Measurements from ENCODE around the gene TRIM43. TPM values are rescaled to one million over a fixed set of nuclear protein-coding genes. Genes with fewer than 3 reads are reported as not detected.
"Not testable (repeated sequence)": the region's sequence is repeated elsewhere in the genome, so short reads cannot be mapped to it uniquely, and the experiment has no call there.

TRIM43 gene
- total and polyA plus RNA-seq, 5 experiments from 2014 or later = not detected

GRCh38 chr2:95602146-95602545 is 10.3 kb downstream of the TRIM43 start:
- H3K4me3 Mint-ChIP-seq, ATAC-seq, H3K27ac Mint-ChIP-seq, H3K27me3 Mint-ChIP-seq, H3K4me1 Mint-ChIP-seq, POLR2A ChIA-PET, H3K9me3 Mint-ChIP-seq, H3K36me3 Mint-ChIP-seq, DNase-seq: not testable (repeated sequence)

GRCh38 chr2:95608356-95608755 is 16.6 kb downstream of the TRIM43 start:
- H3K27ac Mint-ChIP-seq, H3K27me3 Mint-ChIP-seq, POLR2A ChIA-PET, H3K4me3 Mint-ChIP-seq, H3K36me3 Mint-ChIP-seq, H3K4me1 Mint-ChIP-seq, ATAC-seq, DNase-seq, H3K9me3 Mint-ChIP-seq: not testable (repeated sequence)

- POLR2A ChIA-PET, H3K27ac Mint-ChIP-seq, DNase-seq, ATAC-seq, H3K4me3 Mint-ChIP-seq, H3K9me3 Mint-ChIP-seq, H3K36me3 Mint-ChIP-seq, H3K4me1 Mint-ChIP-seq, H3K27me3 Mint-ChIP-seq: not testable (repeated sequence)
Measured at GRCh38 chr2:95609764-95610163, 18.0 kb downstream of the TRIM43 start.

GRCh38 chr2:95613048-95613447 is 21.2 kb downstream of the TRIM43 start:
- H3K36me3 Mint-ChIP-seq, POLR2A ChIA-PET, H3K4me3 Mint-ChIP-seq, H3K27me3 Mint-ChIP-seq, DNase-seq, H3K9me3 Mint-ChIP-seq, H3K27ac Mint-ChIP-seq, H3K4me1 Mint-ChIP-seq, ATAC-seq: not testable (repeated sequence)

- ATAC-seq, DNase-seq, H3K4me1 Mint-ChIP-seq, H3K27ac Mint-ChIP-seq, H3K36me3 Mint-ChIP-seq, H3K9me3 Mint-ChIP-seq, H3K27me3 Mint-ChIP-seq, H3K4me3 Mint-ChIP-seq, POLR2A ChIA-PET: not testable (repeated sequence)
Measured at GRCh38 chr2:95622728-95623127, 30.9 kb downstream of the TRIM43 start.

- POLR2A ChIA-PET, H3K4me1 Mint-ChIP-seq, H3K27me3 Mint-ChIP-seq, H3K36me3 Mint-ChIP-seq, H3K27ac Mint-ChIP-seq, DNase-seq, H3K9me3 Mint-ChIP-seq, ATAC-seq, H3K4me3 Mint-ChIP-seq: not testable (repeated sequence)
Measured at GRCh38 chr2:95630987-95631386, 39.2 kb downstream of the TRIM43 start.

- H3K4me3 Mint-ChIP-seq, DNase-seq, H3K36me3 Mint-ChIP-seq, ATAC-seq, H3K27me3 Mint-ChIP-seq, H3K9me3 Mint-ChIP-seq, POLR2A ChIA-PET, H3K27ac Mint-ChIP-seq, H3K4me1 Mint-ChIP-seq: not testable (repeated sequence)
Measured at GRCh38 chr2:95633626-95634259, 41.9 kb downstream of the TRIM43 start.

GRCh38 chr2:95640515-95641288 is 48.9 kb downstream of the TRIM43 start:
- ATAC-seq, DNase-seq, H3K4me3 Mint-ChIP-seq, POLR2A ChIA-PET, H3K27me3 Mint-ChIP-seq, H3K4me1 Mint-ChIP-seq, H3K9me3 Mint-ChIP-seq, H3K36me3 Mint-ChIP-seq, H3K27ac Mint-ChIP-seq: not testable (repeated sequence)

- H3K36me3 Mint-ChIP-seq, POLR2A ChIA-PET, H3K27me3 Mint-ChIP-seq, H3K9me3 Mint-ChIP-seq, H3K27ac Mint-ChIP-seq, ATAC-seq, H3K4me3 Mint-ChIP-seq, H3K4me1 Mint-ChIP-seq, DNase-seq: not testable (repeated sequence)
Measured at GRCh38 chr2:95641289-95641575, 49.4 kb downstream of the TRIM43 start.

- H3K4me1 Mint-ChIP-seq, H3K4me3 Mint-ChIP-seq, DNase-seq, H3K27ac Mint-ChIP-seq, H3K36me3 Mint-ChIP-seq, H3K9me3 Mint-ChIP-seq, POLR2A ChIA-PET, H3K27me3 Mint-ChIP-seq, ATAC-seq: not testable (repeated sequence)
Measured at GRCh38 chr2:95641787-95642186, 50.0 kb downstream of the TRIM43 start.

GRCh38 chr2:95642360-95642759 is 50.6 kb downstream of the TRIM43 start:
- H3K4me3 Mint-ChIP-seq, POLR2A ChIA-PET, H3K27ac Mint-ChIP-seq, H3K4me1 Mint-ChIP-seq, H3K27me3 Mint-ChIP-seq, H3K9me3 Mint-ChIP-seq, H3K36me3 Mint-ChIP-seq, ATAC-seq, DNase-seq: not testable (repeated sequence)

- H3K4me1 Mint-ChIP-seq, ATAC-seq, H3K36me3 Mint-ChIP-seq, H3K27me3 Mint-ChIP-seq, H3K4me3 Mint-ChIP-seq, H3K27ac Mint-ChIP-seq, POLR2A ChIA-PET, H3K9me3 Mint-ChIP-seq, DNase-seq: not testable (repeated sequence)
Measured at GRCh38 chr2:95642951-95643350, 51.1 kb downstream of the TRIM43 start.

GRCh38 chr2:95645312-95645711 is 53.5 kb downstream of the TRIM43 start:
- H3K36me3 Mint-ChIP-seq, H3K9me3 Mint-ChIP-seq, ATAC-seq, H3K27ac Mint-ChIP-seq, H3K4me3 Mint-ChIP-seq, POLR2A ChIA-PET, H3K4me1 Mint-ChIP-seq, H3K27me3 Mint-ChIP-seq, DNase-seq: not testable (repeated sequence)
